HepG2 (cell line): ENCODE measurements around the gene IVD. TPM values are rescaled to one million over a fixed set of nuclear protein-coding genes. Genes with fewer than 3 reads are reported as not detected.

Experiments used
- ARNTL ChIP-seq: sonication (generic); formaldehyde crosslinking; IDR thresholded peaks from 2 replicates; pipeline ENCODE4 v1.4.0; 2020; ENCODE audit warnings: mild to moderate bottlenecking, missing genetic modification reagents
- ATF1 ChIP-seq: IDR thresholded peaks from 2 replicates; pipeline ENCODE4 v1.6.1; 2016; ENCODE audit warnings: mild to moderate bottlenecking, control low read depth
- FOXC1 ChIP-seq: sonication (generic); formaldehyde crosslinking; IDR thresholded peaks from 2 replicates; pipeline ENCODE4 v1.8.0; 2022; ENCODE audit warnings: mild to moderate bottlenecking, missing genetic modification reagents, borderline replicate concordance
- FOXK1 ChIP-seq: sonication (generic); formaldehyde crosslinking; IDR thresholded peaks from 2 replicates; pipeline ENCODE4 v1.4.0; 2020; ENCODE audit warnings: low read depth, missing genetic modification reagents, borderline replicate concordance
- KDM2A ChIP-seq: sonication (generic); formaldehyde crosslinking; IDR thresholded peaks from 2 replicates; pipeline ENCODE4 v1.4.0; 2020; ENCODE audit warnings: low read depth, missing genetic modification reagents, borderline replicate concordance
- MBD4 ChIP-seq: IDR thresholded peaks from 2 replicates; pipeline ENCODE4 v1.6.1; 2012; ENCODE audit warnings: low read length, inconsistent platforms, borderline replicate concordance
- NRL ChIP-seq: sonication (generic); formaldehyde crosslinking; IDR thresholded peaks from 2 replicates; pipeline ENCODE4 v1.5.0; 2020; ENCODE audit warnings: missing genetic modification reagents, mild to moderate bottlenecking, moderate library complexity, borderline replicate concordance
- SNAI1 ChIP-seq: sonication (generic); formaldehyde crosslinking; IDR thresholded peaks from 2 replicates; pipeline ENCODE4 v1.5.0; 2020; ENCODE audit warnings: mild to moderate bottlenecking, missing genetic modification reagents, borderline replicate concordance
- SRF ChIP-seq: IDR thresholded peaks from 2 replicates; pipeline ENCODE4 v1.6.1; 2011; ENCODE audit warnings: mild to moderate bottlenecking, low read depth, low read length, moderate library complexity
- SRSF4 ChIP-seq: fragments of 200-400 bp; formaldehyde crosslinking; IDR thresholded peaks from one replicate; pipeline ENCODE4 v1.6.1; 2018; ENCODE audit warnings: mild to moderate bottlenecking, low read depth, low read length, moderate library complexity; ENCODE audit not compliant: poor library complexity, severe bottlenecking
- ZNF564 ChIP-seq: sonication (generic); formaldehyde crosslinking; IDR thresholded peaks from 2 replicates; pipeline ENCODE4 v1.8.1; 2023; ENCODE audit warnings: mild to moderate bottlenecking, missing genetic modification reagents
- ZNF709 ChIP-seq: sonication (generic); formaldehyde crosslinking; IDR thresholded peaks from 2 replicates; pipeline ENCODE4 v1.5.0; 2020; ENCODE audit warnings: mild to moderate bottlenecking, missing genetic modification reagents
- ZNF746 ChIP-seq: sonication (generic); formaldehyde crosslinking; IDR thresholded peaks from 2 replicates; pipeline ENCODE4 v1.8.0; 2022; ENCODE audit warnings: mild to moderate bottlenecking, missing genetic modification reagents
- ZNF782 ChIP-seq: sonication (generic); formaldehyde crosslinking; IDR thresholded peaks from 2 replicates; pipeline ENCODE4 v1.4.0; 2020; ENCODE audit warnings: missing genetic modification reagents, mild to moderate bottlenecking, borderline replicate concordance
- ZNF883 ChIP-seq: sonication (generic); formaldehyde crosslinking; IDR thresholded peaks from 2 replicates; pipeline ENCODE4 v1.5.1; 2020; ENCODE audit warnings: mild to moderate bottlenecking, missing genetic modification reagents; ENCODE audit errors: not compliant biosample characterization
- polyA plus RNA-seq, 8 experiments: library from polyadenylated mRNA; depleted of rRNA in 3 of 8; stranded (reverse) in 7 of 8; unstranded in 1 of 8; fragments of >200 nt; fragmentation: Illumina TruSeq in 4 of 8; extraction: Trizol in 4 of 8; gene quantifications; 2 replicates each; pipeline versions ENCODE4 v1.2.1 to v1.2.3, GENCODE V29; 2011 to 2016; ENCODE audit warnings: low read depth in 4 of 8, missing spikeins in 1 of 8, mixed read lengths in 1 of 8; ENCODE audit not compliant: insufficient read depth in 1 of 8
- total RNA-seq, 5 experiments: library from RNA; depleted of rRNA; stranded (reverse); fragments of >200 nt; fragmentation: Illumina TruSeq; extraction: Trizol; gene quantifications; 2 replicates each; pipeline ENCODE4 v1.2.3, GENCODE V29; 2016; ENCODE audit warnings: low read depth in 1 of 5
- TF ChIP-seq, protein P1 (sequence below): sonication (generic); formaldehyde crosslinking; IDR thresholded peaks from 2 replicates; pipeline ENCODE4 v1.5.0; 2020; ENCODE audit warnings: mild to moderate bottlenecking, missing genetic modification reagents
- TF ChIP-seq, protein P2 (sequence below): fragments of 450-650 bp; IDR thresholded peaks from 2 replicates; pipeline ENCODE4 v1.6.1; 2017
- TF ChIP-seq, protein P3 (sequence below): sonication (generic); formaldehyde crosslinking; IDR thresholded peaks from 2 replicates; pipeline ENCODE4 v1.8.0; 2022; ENCODE audit warnings: missing genetic modification reagents, mild to moderate bottlenecking, moderate library complexity, borderline replicate concordance
- TF ChIP-seq, protein P4 (sequence below): IDR thresholded peaks from 2 replicates; pipeline ENCODE4 v1.6.1; 2016; ENCODE audit warnings: low read depth
- TF ChIP-seq, protein P5 (sequence below): sonication (generic); formaldehyde crosslinking; IDR thresholded peaks from 2 replicates; pipeline ENCODE4 v1.5.0; 2020; ENCODE audit warnings: missing genetic modification reagents

IVD gene
- total and polyA plus RNA-seq, 2 of the 13 experiments (the other 11 are each of a cell fraction or from before 2014, with no cell fraction given) = 48.0 to 53.9 TPM

DNA sequence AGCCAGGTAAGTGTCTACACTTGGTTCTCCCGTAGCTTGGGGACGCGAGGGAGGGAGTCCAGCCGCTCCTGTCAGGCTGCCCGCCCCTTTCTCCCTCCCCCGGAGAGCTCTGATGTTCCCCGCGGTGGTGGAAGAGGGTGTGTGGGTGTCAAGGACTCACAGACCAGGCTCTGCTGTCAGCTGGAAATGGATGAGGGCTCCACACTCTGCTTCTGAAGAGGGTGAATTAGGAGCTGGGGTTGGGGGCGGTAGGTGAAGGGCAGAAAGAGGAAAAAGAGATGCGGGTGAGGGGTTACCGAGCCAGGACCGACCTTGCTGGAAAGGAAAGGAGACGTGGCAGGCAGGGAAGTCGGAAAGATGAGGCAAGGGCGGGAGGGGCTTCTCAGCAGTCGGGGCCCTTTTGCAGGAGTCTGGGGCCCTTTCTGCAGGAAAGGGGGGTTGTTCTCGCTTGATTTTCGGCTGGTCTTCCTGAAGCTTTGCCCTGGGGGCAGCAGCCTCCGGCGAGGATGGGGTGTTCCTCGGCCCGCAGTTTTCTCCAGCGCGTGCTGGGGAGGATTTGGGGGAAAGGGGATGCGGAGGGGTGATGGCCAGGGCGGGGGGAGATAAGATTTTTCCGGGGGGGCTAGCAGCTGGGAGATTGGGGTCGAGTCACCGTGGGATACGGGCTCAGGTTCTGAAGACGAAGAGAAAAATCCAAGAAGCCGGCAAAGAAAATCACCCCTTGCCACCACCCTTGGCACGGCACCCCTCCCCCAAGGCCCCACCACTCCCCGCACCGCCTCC, 34.6 kb downstream of the IVD start (continued):
- TF ChIP-seq SRSF4 (no peak), ZNF709 (CRISPR knock-in tag) (0 out of 2 replicates have a peak, but pooled peaks have one; percentile 30), ZNF564 (CRISPR knock-in tag) (no peak), KDM2A (peak; percentile 11; the same call in 1 of the 2 replicates), FOXK1 (no peak), ZNF746 (peak; percentile 41; the same call in 1 of the 2 replicates), SNAI1 (no peak), ZNF883 (CRISPR knock-in tag) (no peak), SRF (no peak), MBD4 (no peak), FOXC1 (0 out of 2 replicates have a peak, but pooled peaks have one; percentile 33), ATF1 (CRISPR knock-in tag) (no peak), NRL (CRISPR knock-in tag) (0 out of 2 replicates have a peak, but pooled peaks have one; percentile 48), ARNTL (CRISPR knock-in tag) (0 out of 2 replicates have a peak, but pooled peaks have one; percentile 47), ZNF782 (CRISPR knock-in tag) (no peak; the same call in 1 of the 2 replicates)
- TF ChIP-seq, protein P1, sequence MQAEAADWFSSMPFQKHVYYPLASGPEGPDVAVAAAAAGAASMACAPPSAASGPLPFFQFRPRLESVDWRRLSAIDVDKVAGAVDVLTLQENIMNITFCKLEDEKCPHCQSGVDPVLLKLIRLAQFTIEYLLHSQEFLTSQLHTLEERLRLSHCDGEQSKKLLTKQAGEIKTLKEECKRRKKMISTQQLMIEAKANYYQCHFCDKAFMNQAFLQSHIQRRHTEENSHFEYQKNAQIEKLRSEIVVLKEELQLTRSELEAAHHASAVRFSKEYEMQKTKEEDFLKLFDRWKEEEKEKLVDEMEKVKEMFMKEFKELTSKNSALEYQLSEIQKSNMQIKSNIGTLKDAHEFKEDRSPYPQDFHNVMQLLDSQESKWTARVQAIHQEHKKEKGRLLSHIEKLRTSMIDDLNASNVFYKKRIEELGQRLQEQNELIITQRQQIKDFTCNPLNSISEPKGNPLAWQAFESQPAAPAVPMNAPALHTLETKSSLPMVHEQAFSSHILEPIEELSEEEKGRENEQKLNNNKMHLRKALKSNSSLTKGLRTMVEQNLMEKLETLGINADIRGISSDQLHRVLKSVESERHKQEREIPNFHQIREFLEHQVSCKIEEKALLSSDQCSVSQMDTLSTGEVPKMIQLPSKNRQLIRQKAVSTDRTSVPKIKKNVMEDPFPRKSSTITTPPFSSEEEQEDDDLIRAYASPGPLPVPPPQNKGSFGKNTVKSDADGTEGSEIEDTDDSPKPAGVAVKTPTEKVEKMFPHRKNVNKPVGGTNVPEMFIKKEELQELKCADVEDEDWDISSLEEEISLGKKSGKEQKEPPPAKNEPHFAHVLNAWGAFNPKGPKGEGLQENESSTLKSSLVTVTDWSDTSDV (CRISPR knock-in tag) = no peak
- TF ChIP-seq, protein P2, sequence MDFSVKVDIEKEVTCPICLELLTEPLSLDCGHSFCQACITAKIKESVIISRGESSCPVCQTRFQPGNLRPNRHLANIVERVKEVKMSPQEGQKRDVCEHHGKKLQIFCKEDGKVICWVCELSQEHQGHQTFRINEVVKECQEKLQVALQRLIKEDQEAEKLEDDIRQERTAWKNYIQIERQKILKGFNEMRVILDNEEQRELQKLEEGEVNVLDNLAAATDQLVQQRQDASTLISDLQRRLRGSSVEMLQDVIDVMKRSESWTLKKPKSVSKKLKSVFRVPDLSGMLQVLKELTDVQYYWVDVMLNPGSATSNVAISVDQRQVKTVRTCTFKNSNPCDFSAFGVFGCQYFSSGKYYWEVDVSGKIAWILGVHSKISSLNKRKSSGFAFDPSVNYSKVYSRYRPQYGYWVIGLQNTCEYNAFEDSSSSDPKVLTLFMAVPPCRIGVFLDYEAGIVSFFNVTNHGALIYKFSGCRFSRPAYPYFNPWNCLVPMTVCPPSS = no peak
- TF ChIP-seq, protein P3, sequence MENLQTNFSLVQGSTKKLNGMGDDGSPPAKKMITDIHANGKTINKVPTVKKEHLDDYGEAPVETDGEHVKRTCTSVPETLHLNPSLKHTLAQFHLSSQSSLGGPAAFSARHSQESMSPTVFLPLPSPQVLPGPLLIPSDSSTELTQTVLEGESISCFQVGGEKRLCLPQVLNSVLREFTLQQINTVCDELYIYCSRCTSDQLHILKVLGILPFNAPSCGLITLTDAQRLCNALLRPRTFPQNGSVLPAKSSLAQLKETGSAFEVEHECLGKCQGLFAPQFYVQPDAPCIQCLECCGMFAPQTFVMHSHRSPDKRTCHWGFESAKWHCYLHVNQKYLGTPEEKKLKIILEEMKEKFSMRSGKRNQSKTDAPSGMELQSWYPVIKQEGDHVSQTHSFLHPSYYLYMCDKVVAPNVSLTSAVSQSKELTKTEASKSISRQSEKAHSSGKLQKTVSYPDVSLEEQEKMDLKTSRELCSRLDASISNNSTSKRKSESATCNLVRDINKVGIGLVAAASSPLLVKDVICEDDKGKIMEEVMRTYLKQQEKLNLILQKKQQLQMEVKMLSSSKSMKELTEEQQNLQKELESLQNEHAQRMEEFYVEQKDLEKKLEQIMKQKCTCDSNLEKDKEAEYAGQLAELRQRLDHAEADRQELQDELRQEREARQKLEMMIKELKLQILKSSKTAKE (CRISPR knock-in tag) = no peak
- TF ChIP-seq, protein P4, sequence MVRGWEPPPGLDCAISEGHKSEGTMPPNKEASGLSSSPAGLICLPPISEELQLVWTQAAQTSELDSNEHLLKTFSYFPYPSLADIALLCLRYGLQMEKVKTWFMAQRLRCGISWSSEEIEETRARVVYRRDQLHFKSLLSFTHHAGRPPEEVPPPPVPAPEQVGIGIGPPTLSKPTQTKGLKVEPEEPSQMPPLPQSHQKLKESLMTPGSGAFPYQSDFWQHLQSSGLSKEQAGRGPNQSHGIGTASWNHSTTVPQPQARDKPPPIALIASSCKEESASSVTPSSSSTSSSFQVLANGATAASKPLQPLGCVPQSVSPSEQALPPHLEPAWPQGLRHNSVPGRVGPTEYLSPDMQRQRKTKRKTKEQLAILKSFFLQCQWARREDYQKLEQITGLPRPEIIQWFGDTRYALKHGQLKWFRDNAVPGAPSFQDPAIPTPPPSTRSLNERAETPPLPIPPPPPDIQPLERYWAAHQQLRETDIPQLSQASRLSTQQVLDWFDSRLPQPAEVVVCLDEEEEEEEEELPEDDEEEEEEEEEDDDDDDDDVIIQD (CRISPR knock-in tag) = no peak
- TF ChIP-seq, protein P5, sequence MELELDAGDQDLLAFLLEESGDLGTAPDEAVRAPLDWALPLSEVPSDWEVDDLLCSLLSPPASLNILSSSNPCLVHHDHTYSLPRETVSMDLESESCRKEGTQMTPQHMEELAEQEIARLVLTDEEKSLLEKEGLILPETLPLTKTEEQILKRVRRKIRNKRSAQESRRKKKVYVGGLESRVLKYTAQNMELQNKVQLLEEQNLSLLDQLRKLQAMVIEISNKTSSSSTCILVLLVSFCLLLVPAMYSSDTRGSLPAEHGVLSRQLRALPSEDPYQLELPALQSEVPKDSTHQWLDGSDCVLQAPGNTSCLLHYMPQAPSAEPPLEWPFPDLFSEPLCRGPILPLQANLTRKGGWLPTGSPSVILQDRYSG (CRISPR knock-in tag) = no peak
